HepG2 (cell line): ENCODE data around the gene SYTL3. TPM values are rescaled to one million over a fixed set of nuclear protein-coding genes. Genes with fewer than 3 reads are reported as not detected.
A peak's percentile ranks its signal among the peaks of the same experiment; 100 is the strongest.
"Not testable (repeated sequence)": the region's sequence is repeated elsewhere in the genome, so short reads cannot be mapped to it uniquely, and the experiment has no call there.

Experiments
- ATAC-seq: fragments of 200-7000 bp; cut with Tn5 transposase; 3 replicates; pipeline ENCODE4 v1.9.1; 2020; ENCODE audit warnings: mild to moderate bottlenecking, moderate library complexity
- BruUV-seq: library from RNA; stranded (reverse); fragments of 400-500 nt; replicated peaks from 2 replicates; lab custom pipeline; 2021; lab: Mats Ljungman, UMichigan
- CTCF ChIA-PET: fragments of 300-600 bp; formaldehyde crosslinking; extraction: SDS; loops from one replicate; lab custom pipeline; 2021; ENCODE audit warnings: low total read pairs, inconsistent platforms, low intra/inter-chr PET ratio; lab: Yijun Ruan, JAX
- POLR2A ChIA-PET: fragments of 350-600 bp; sonication (Branson Sonifier 250); formaldehyde crosslinking; loops from one replicate; lab custom pipeline; 2020; ENCODE audit warnings: antibody characterized with exemption, inconsistent platforms; lab: Yijun Ruan, JAX
- DNase-seq: peaks from one replicate; pipeline ENCODE4 v3.0.0-alpha.2; 2015; ENCODE audit warnings: low spot score
- FAIRE-seq: peaks from 3 replicates; lab custom pipeline; 2011; peaks lifted over from hg19 to GRCh38; lab: Jason Lieb, UNC
- H2AFZ ChIP-seq: one replicate; pipeline ENCODE4 v1.6.1; 2011; ENCODE audit warnings: low read length, inconsistent platforms
- H3K27ac ChIP-seq: fragments of 300-600 bp; 3 replicates; pipeline ENCODE4 v1.8.0; 2011; ENCODE audit warnings: mixed run types, mild to moderate bottlenecking, mixed read lengths, low read length, inconsistent platforms; ENCODE audit not compliant: insufficient read depth; ENCODE audit errors: extremely low read length
- H3K27me3 ChIP-seq, 2 experiments: fragments of 200-600 bp in 1 of 2; 2 replicates in 1 of 2; 3 replicates in 1 of 2; pipeline versions ENCODE4 v1.6.0 to v1.8.0; 2011; ENCODE audit warnings: low read length in 2 of 2, mild to moderate bottlenecking in 2 of 2, moderate library complexity in 2 of 2, inconsistent platforms in 1 of 2; ENCODE audit not compliant: insufficient read depth in 2 of 2, control insufficient read depth in 1 of 2
- H3K36me3 ChIP-seq, 2 experiments: fragments of 200-600 bp in 1 of 2; replicated peaks in 1 of 2; 2 replicates in 1 of 2; 3 replicates in 1 of 2; pipeline versions ENCODE4 v1.5.1 to v1.8.0; 2011; ENCODE audit warnings: low read length in 2 of 2, inconsistent platforms in 1 of 2; ENCODE audit not compliant: insufficient read depth in 2 of 2, control insufficient read depth in 1 of 2
- H3K4me1 ChIP-seq: 2 replicates; pipeline ENCODE4 v1.5.1; 2012; ENCODE audit warnings: low read length, inconsistent platforms; ENCODE audit not compliant: insufficient read depth
- H3K4me2 ChIP-seq: 2 replicates; pipeline ENCODE4 v1.6.0; 2011; ENCODE audit warnings: low read depth, low read length, inconsistent platforms
- H3K4me3 ChIP-seq, 3 experiments: fragments of 200-600 bp in 1 of 3; sonication (generic), shearing (Covaris generic) in 1 of 3; replicated peaks in 1 of 3; 2 replicates each; pipeline ENCODE4 v1.5.1; 2011 to 2016; ENCODE audit warnings: low read length in 3 of 3, inconsistent platforms in 2 of 3, low read depth in 2 of 3, mild to moderate bottlenecking in 2 of 3, control low read depth in 1 of 3, mixed read lengths in 1 of 3; ENCODE audit not compliant: insufficient read depth in 1 of 3
- H3K79me2 ChIP-seq: one replicate; pipeline ENCODE4 v1.6.1; 2011; ENCODE audit warnings: low read length, inconsistent platforms; ENCODE audit not compliant: insufficient read depth
- H3K9ac ChIP-seq: 2 replicates; pipeline ENCODE4 v1.6.0; 2011; ENCODE audit warnings: mild to moderate bottlenecking, low read depth, low read length, inconsistent platforms; ENCODE audit not compliant: insufficient read depth
- H3K9me3 ChIP-seq: 2 replicates; pipeline ENCODE4 v1.5.1; 2012; ENCODE audit warnings: mild to moderate bottlenecking, low read length
- H4K20me1 ChIP-seq: 2 replicates; pipeline ENCODE4 v1.6.0; 2011; ENCODE audit warnings: inconsistent platforms, mild to moderate bottlenecking, low read length, moderate library complexity; ENCODE audit not compliant: insufficient read depth
- HNF4A ChIP-seq: sonication (generic); formaldehyde crosslinking; IDR thresholded peaks from 2 replicates; pipeline ENCODE4 v1.4.0; 2020; ENCODE audit warnings: missing genetic modification reagents
- ISX ChIP-seq: sonication (generic); formaldehyde crosslinking; conservative IDR thresholded peaks from 2 replicates; pipeline ENCODE4 v1.5.0; 2020; ENCODE audit warnings: missing genetic modification reagents
- RFX3 ChIP-seq: IDR thresholded peaks from 2 replicates; pipeline ENCODE4 v1.6.1; 2016; ENCODE audit warnings: missing biosample characterization, missing genetic modification reagents
- WGBS: methylation state at CpG from one replicate; pipeline ENCODE4 v1.1.6; 2017; ENCODE audit warnings: low lambda C conversion rate; 5-methylcytosine and 5-hydroxymethylcytosine counted together
- in situ Hi-C: cut with HindIII; loops from 2 replicates; pipeline ENCODE4 v1.10.0; 2017; ENCODE audit warnings: low pct_unique_long_range_greater_than_20kb; ENCODE audit not compliant: extremely low pct_ligation_motif_present
- intact Hi-C: fragments of 100-400 bp; cut with micrococcal nuclease; formaldehyde crosslinking; loops from one replicate; pipeline ENCODE4 v1.10.0; 2022; ENCODE audit not compliant: unreplicated experiment
- polyA plus RNA-seq, 8 experiments: library from polyadenylated mRNA; depleted of rRNA in 3 of 8; stranded (reverse) in 7 of 8; unstranded in 1 of 8; fragments of >200 nt; fragmentation: Illumina TruSeq in 4 of 8; extraction: Trizol in 4 of 8; gene quantifications; 2 replicates each; pipeline versions ENCODE4 v1.2.1 to v1.2.3, GENCODE V29; 2011 to 2016; ENCODE audit warnings: low read depth in 4 of 8, missing spikeins in 1 of 8, mixed read lengths in 1 of 8; ENCODE audit not compliant: insufficient read depth in 1 of 8
- total RNA-seq, 5 experiments: library from RNA; depleted of rRNA; stranded (reverse); fragments of >200 nt; fragmentation: Illumina TruSeq; extraction: Trizol; gene quantifications; 2 replicates each; pipeline ENCODE4 v1.2.3, GENCODE V29; 2016; ENCODE audit warnings: low read depth in 1 of 5
- TF ChIP-seq, protein P1 (sequence below): IDR thresholded peaks from 2 replicates; pipeline ENCODE4 v1.4.0; 2020; ENCODE audit warnings: mild to moderate bottlenecking, missing genetic modification reagents
- TF ChIP-seq, protein P2 (sequence below): sonication (generic); formaldehyde crosslinking; IDR thresholded peaks from 2 replicates; pipeline ENCODE4 v1.4.0; 2020; ENCODE audit warnings: missing genetic modification reagents, mild to moderate bottlenecking, borderline replicate concordance

Gene SYTL3
- total and polyA plus RNA-seq, 2 of the 13 experiments (the other 11 are each of a cell fraction or from before 2014, with no cell fraction given) = 0.11 to 0.28 TPM

DNA sequence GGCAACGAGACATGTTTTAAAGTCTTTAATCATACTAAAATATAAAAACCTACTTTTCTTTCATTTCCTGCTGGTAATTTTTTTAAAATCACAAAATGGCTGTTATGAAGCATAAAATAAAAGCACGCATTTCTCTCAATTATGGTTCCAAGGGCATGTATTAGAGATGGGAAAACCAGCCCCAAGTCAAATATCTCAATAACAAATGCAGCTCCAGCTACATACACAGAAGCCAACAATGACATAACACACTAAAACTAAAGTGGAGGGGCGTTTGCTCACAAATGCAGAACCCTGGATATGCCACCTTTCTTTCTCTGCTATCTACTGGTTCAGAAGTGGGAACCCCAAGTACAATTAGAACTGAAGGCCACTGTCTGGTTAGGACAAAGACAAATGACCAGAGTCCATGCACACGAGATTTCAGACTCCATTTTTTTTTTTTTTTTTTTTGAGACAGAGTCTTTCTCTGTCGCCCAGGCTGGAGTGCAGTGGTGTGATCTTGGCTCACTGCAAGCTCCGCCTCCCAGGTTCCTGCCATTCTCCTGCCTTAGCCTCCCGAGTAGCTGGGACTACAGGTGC, 141.5 kb downstream of the SYTL3 start:
- Histone ChIP-seq H3K36me3 (peaks cover 7 to 28% of the 10 kb centered on the region in 2 experiments), H3K4me2 (no peak overlapping the region), H3K27me3 (no peaks in the 10 kb centered on the region), H3K79me2 (peaks cover 31% of the 10 kb centered on the region), H3K9me3 (no peaks in the 10 kb centered on the region), H3K4me1 (peaks cover 31% of the 10 kb centered on the region), H3K9ac (no peak overlapping the region), H4K20me1 (0 out of 2 replicates have a peak, but pooled peaks cover 3% of the 10 kb centered on the region), H3K4me3 (no peak overlapping the region), H3K27ac (peak overlapping the region; percentile 45), H2AFZ (no peak overlapping the region)
- POLR2A ChIA-PET = no interaction called here
- DNase-seq (peak; percentile 24), ATAC-seq (peak; percentile 49), FAIRE-seq (no peak)
- CTCF ChIA-PET = no interaction called here
- no TSS peak for BruUV-seq
- intact Hi-C loops = loop anchor here (5.0 kb wide), 1 partner anchor 84 kb away; no protein-coding TSS in a partner anchor
- 74% methylated on average over 7 of the region's 7 CpGs for WGBS
- TF ChIP-seq ISX (CRISPR knock-in tag) (no peak), HNF4A (CRISPR knock-in tag) (peak; percentile 7; the same call in 1 of the 2 replicates), RFX3 (no peak)
- TF ChIP-seq, protein P1, sequence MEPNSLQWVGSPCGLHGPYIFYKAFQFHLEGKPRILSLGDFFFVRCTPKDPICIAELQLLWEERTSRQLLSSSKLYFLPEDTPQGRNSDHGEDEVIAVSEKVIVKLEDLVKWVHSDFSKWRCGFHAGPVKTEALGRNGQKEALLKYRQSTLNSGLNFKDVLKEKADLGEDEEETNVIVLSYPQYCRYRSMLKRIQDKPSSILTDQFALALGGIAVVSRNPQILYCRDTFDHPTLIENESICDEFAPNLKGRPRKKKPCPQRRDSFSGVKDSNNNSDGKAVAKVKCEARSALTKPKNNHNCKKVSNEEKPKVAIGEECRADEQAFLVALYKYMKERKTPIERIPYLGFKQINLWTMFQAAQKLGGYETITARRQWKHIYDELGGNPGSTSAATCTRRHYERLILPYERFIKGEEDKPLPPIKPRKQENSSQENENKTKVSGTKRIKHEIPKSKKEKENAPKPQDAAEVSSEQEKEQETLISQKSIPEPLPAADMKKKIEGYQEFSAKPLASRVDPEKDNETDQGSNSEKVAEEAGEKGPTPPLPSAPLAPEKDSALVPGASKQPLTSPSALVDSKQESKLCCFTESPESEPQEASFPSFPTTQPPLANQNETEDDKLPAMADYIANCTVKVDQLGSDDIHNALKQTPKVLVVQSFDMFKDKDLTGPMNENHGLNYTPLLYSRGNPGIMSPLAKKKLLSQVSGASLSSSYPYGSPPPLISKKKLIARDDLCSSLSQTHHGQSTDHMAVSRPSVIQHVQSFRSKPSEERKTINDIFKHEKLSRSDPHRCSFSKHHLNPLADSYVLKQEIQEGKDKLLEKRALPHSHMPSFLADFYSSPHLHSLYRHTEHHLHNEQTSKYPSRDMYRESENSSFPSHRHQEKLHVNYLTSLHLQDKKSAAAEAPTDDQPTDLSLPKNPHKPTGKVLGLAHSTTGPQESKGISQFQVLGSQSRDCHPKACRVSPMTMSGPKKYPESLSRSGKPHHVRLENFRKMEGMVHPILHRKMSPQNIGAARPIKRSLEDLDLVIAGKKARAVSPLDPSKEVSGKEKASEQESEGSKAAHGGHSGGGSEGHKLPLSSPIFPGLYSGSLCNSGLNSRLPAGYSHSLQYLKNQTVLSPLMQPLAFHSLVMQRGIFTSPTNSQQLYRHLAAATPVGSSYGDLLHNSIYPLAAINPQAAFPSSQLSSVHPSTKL (CRISPR knock-in tag) = peak; percentile 15; the same call in 1 of the 2 replicates
- TF ChIP-seq, protein P2, sequence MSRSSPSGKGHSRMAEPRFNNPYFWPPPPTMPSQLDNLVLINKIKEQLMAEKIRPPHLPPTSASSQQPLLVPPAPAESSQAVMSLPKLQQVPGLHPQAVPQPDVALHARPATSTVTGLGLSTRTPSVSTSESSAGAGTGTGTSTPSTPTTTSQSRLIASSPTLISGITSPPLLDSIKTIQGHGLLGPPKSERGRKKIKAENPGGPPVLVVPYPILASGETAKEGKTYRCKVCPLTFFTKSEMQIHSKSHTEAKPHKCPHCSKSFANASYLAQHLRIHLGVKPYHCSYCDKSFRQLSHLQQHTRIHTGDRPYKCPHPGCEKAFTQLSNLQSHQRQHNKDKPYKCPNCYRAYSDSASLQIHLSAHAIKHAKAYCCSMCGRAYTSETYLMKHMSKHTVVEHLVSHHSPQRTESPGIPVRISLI (CRISPR knock-in tag) = peak; percentile 82; the same call in 1 of the 2 replicates
- in situ Hi-C loops = no loop called here

DNA sequence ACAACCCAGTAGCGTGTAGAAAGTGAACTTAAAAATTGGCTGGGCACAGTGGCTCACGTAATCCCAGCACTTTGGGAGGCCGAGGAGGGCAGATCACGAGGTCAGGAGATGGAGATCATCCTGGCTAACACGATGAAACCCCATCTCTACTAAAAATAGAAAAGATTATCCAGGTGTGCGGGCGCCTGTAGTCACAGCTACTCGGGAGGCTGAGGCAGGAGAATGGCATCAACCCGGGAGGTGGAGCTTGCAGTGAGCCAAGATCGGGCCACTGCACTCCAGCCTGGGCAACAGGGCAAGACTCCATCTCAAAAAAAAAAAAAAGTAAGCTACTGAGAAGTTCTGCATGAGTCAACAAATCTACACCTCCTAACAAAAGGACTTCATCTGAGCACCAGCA, 142.7 kb downstream of the SYTL3 start:
- FAIRE-seq, H3K27me3 ChIP-seq, DNase-seq, in situ Hi-C loops, H3K4me2 ChIP-seq, H3K27ac ChIP-seq, H3K4me3 ChIP-seq, H3K9ac ChIP-seq, BruUV-seq, H3K9me3 ChIP-seq, H2AFZ ChIP-seq, POLR2A ChIA-PET, ATAC-seq, H4K20me1 ChIP-seq: not testable (repeated sequence)
- WGBS = 88% methylated on average over 10 of the region's 10 CpGs
- intact Hi-C loops = loop anchor here (5.0 kb wide), 1 partner anchor 85 kb away; no protein-coding TSS in a partner anchor
- H3K36me3 ChIP-seq = peaks cover 6 to 16% of the 10 kb centered on the region in 2 experiments; a peak in 4 of 5 replicates
- CTCF ChIA-PET = interaction anchor here (2.8 kb wide), 1 partner anchor 180 kb away, joined by 19 read pairs; no protein-coding TSS in a partner anchor
- peaks cover 36% of the 10 kb centered on the region for H3K4me1 ChIP-seq
- H3K79me2 ChIP-seq = peaks cover 41% of the 10 kb centered on the region
